Loucy (cell line): Measurements from ENCODE around the gene DISC1.

Source experiments
- H2AFZ ChIP-seq: fragments of 200-600 bp; sonication (generic); 2 replicates; pipeline ENCODE4 v1.6.0; 2016; ENCODE audit warnings: antibody characterized with exemption, mild to moderate bottlenecking, low read length, moderate library complexity
- H3F3A ChIP-seq: fragments of 200-600 bp; 2 replicates; pipeline ENCODE4 v1.6.0; 2016; ENCODE audit warnings: antibody characterized with exemption, low read depth, mild to moderate bottlenecking
- H3K27me3 ChIP-seq: fragments of 200-600 bp; sonication (generic); 2 replicates; pipeline ENCODE4 v1.6.1; 2014; ENCODE audit warnings: low read length, mild to moderate bottlenecking; ENCODE audit not compliant: insufficient read depth, poor library complexity, severe bottlenecking
- H3K36me3 ChIP-seq: fragments of 200-600 bp; sonication (generic); 2 replicates; pipeline ENCODE4 v1.6.1; 2016; ENCODE audit warnings: low read length; ENCODE audit not compliant: insufficient read depth
- H3K4me1 ChIP-seq: fragments of 200-600 bp; sonication (generic); 2 replicates; pipeline ENCODE4 v1.5.1; 2014; ENCODE audit warnings: low read length, mild to moderate bottlenecking; ENCODE audit not compliant: insufficient read depth, poor library complexity, severe bottlenecking
- H3K4me2 ChIP-seq: fragments of 200-600 bp; sonication (generic); 2 replicates; pipeline ENCODE4 v1.6.0; 2014; ENCODE audit warnings: antibody characterized with exemption, low read length, low read depth, mild to moderate bottlenecking; ENCODE audit not compliant: poor library complexity, severe bottlenecking
- H3K4me3 ChIP-seq: fragments of 200-600 bp; sonication (generic); 2 replicates; pipeline ENCODE4 v1.5.1; 2014; ENCODE audit warnings: low read length, mild to moderate bottlenecking, mixed read lengths; ENCODE audit not compliant: poor library complexity, severe bottlenecking
- H3K79me2 ChIP-seq: fragments of 200-600 bp; sonication (generic); 2 replicates; pipeline ENCODE4 v1.6.1; 2014; ENCODE audit warnings: low read length; ENCODE audit not compliant: insufficient read depth
- H3K9ac ChIP-seq: fragments of 200-600 bp; sonication (generic); 2 replicates; pipeline ENCODE4 v1.6.0; 2014; ENCODE audit warnings: mild to moderate bottlenecking, low read depth, low read length, moderate library complexity; ENCODE audit not compliant: poor library complexity, severe bottlenecking
- H3K9me2 ChIP-seq: fragments of 200-600 bp; sonication (generic); replicated peaks from 2 replicates; pipeline ENCODE4 v1.6.1; 2016; ENCODE audit warnings: low read depth, low read length, mixed read lengths
- H3K9me3 ChIP-seq: fragments of 200-600 bp; sonication (generic); 2 replicates; pipeline ENCODE4 v1.6.1; 2014; ENCODE audit warnings: mild to moderate bottlenecking, antibody characterized with exemption, low read length, low read depth; ENCODE audit not compliant: insufficient read depth
- H4K20me1 ChIP-seq: fragments of 200-600 bp; sonication (generic); 2 replicates; pipeline ENCODE4 v1.6.0; 2014; ENCODE audit warnings: antibody characterized with exemption, low read length, mild to moderate bottlenecking; ENCODE audit not compliant: insufficient read depth, poor library complexity, severe bottlenecking
- EZH2phosphoT487 ChIP-seq: fragments of 200-600 bp; IDR thresholded peaks from 2 replicates; pipeline ENCODE4 v1.6.1; 2018; ENCODE audit warnings: antibody characterized with exemption, mild to moderate bottlenecking, moderate library complexity, borderline replicate concordance
- TF ChIP-seq, protein P1 (sequence below): fragments of 200-600 bp; sonication (generic); conservative IDR thresholded peaks from 2 replicates; pipeline ENCODE4 v1.5.1; 2014; ENCODE audit warnings: mild to moderate bottlenecking, antibody characterized with exemption, low read length

The DISC1 gene

GRCh38 chr1:231706934-231707333 is 80.3 kb downstream of the DISC1 start:
- Histone ChIP-seq H2AFZ (no peak overlapping the region), H3K27me3 (no peaks in the 10 kb centered on the region), H3K4me2 (no peak overlapping the region), H3K9me2 (no peaks in the 10 kb centered on the region), H3K9ac (no peak overlapping the region), H3F3A (no peaks in the 10 kb centered on the region), H3K79me2 (no peaks in the 10 kb centered on the region), H3K4me3 (no peak overlapping the region), H3K4me1 (no peaks in the 10 kb centered on the region), H3K36me3 (peaks cover 12% of the 10 kb centered on the region; the same call in 1 of the 2 replicates), H3K9me3 (no peaks in the 10 kb centered on the region; the same call in 1 of the 2 replicates), H4K20me1 (no peaks in the 10 kb centered on the region)
- TF ChIP-seq, protein P1, sequence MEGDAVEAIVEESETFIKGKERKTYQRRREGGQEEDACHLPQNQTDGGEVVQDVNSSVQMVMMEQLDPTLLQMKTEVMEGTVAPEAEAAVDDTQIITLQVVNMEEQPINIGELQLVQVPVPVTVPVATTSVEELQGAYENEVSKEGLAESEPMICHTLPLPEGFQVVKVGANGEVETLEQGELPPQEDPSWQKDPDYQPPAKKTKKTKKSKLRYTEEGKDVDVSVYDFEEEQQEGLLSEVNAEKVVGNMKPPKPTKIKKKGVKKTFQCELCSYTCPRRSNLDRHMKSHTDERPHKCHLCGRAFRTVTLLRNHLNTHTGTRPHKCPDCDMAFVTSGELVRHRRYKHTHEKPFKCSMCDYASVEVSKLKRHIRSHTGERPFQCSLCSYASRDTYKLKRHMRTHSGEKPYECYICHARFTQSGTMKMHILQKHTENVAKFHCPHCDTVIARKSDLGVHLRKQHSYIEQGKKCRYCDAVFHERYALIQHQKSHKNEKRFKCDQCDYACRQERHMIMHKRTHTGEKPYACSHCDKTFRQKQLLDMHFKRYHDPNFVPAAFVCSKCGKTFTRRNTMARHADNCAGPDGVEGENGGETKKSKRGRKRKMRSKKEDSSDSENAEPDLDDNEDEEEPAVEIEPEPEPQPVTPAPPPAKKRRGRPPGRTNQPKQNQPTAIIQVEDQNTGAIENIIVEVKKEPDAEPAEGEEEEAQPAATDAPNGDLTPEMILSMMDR = no peak
- no peak for TF ChIP-seq EZH2phosphoT487

DNA sequence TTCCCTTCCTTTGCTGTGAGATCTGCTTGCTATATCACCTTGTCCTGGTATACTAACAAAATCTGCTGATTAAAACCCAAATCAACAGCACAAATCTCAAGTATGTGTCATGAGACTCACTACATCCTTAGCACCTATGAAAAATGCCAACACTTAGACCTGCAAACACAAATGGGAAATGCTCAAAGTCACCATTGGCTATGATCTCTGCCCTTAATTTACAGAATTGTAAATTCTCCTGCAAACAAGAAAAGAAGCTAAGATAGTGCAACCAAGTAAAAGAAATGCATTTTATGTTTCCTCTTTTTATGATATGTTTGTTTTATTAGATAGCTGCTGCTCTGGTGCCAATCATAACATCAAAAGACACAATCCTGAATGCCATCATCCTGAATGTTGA is 80.8 kb downstream of the DISC1 start:
- H3K4me2 ChIP-seq = no peak overlapping the region
- no peaks in the 10 kb centered on the region for H3K4me1 ChIP-seq
- H3K9ac ChIP-seq = no peak overlapping the region
- peaks cover 8% of the 10 kb centered on the region; the same call in 1 of the 2 replicates for H3K36me3 ChIP-seq
- TF ChIP-seq, protein P1 = no peak
- TF ChIP-seq EZH2phosphoT487 = no peak
- H3K27me3 ChIP-seq = no peaks in the 10 kb centered on the region
- no peaks in the 10 kb centered on the region for H3K9me2 ChIP-seq
- no peaks in the 10 kb centered on the region; the same call in 1 of the 2 replicates for H3K9me3 ChIP-seq
- no peaks in the 10 kb centered on the region for H4K20me1 ChIP-seq
- no peaks in the 10 kb centered on the region for H3K79me2 ChIP-seq
- no peaks in the 10 kb centered on the region for H3F3A ChIP-seq
- no peak overlapping the region for H2AFZ ChIP-seq
- H3K4me3 ChIP-seq = no peak overlapping the region

DNA sequence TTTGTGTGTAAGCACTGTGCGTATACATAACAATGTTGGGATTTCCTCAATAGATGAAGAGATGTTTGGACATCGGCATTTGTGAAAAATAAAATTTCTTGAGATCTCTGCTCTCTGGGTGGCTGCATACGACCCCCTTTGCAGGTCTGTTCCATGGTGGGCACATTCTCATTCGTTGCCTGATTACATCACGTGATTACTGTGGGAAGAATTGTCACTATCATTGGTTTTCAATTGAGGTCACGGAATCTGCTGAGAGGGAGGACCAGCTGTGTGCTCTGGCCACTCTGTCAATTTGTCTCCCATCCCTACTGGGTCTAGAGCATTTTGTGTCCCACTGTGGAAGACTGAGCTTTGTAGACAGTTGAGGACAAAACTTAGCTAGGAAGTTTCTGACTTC is 81.8 kb downstream of the DISC1 start:
- H3F3A ChIP-seq = no peaks in the 10 kb centered on the region
- H3K9me3 ChIP-seq = no peaks in the 10 kb centered on the region; the same call in 1 of the 2 replicates

More for the DNA sequence above, 81.8 kb downstream of the DISC1 start:
- Histone ChIP-seq H3K4me3 (no peak overlapping the region), H3K4me2 (no peak overlapping the region), H3K4me1 (no peaks in the 10 kb centered on the region), H3K36me3 (peaks cover 8% of the 10 kb centered on the region; the same call in 1 of the 2 replicates), H3K9ac (no peak overlapping the region), H3K9me2 (no peaks in the 10 kb centered on the region), H3K79me2 (no peaks in the 10 kb centered on the region), H3K27me3 (no peaks in the 10 kb centered on the region), H4K20me1 (no peaks in the 10 kb centered on the region), H2AFZ (no peak overlapping the region)
- no peak for TF ChIP-seq EZH2phosphoT487
- TF ChIP-seq, protein P1 = no peak
